ENCODE measurements around the gene NHP2.

DNA sequence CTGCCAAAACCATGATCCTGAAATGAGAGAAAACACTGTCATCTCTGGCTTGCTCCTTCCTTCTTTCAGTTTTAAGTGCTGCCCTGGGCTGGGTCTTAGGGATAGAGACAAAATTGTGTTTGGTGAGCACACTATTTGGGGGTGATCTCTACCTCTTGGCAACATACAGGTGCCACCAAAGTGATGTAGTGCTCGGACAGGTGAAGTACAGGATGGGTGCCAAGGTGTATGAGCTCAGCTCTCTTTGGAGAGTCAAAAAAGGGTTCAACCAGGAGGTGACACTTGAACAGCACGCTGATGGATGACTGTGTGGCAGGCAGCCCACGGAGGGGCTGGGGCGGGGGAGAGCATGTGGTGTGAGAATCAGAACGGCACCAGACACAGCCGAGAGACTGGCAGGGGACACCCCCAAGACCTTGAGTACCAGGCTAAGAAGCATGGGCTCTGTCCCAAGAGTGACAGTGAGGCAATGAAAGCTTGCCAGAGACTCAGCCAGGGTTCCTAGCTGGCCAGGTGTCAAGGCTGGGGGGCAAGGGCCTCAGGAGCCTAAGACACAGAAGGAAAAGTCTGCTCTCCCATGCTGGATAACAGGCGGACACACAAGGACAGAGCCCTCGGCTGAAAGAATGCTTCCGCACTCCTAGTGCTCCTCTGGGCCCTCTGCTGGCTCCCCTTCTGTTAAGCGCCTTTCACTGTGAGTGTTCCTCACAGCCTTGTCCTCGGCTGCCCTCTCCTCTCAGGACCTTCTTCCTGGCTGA, 2.5 kb downstream of the NHP2 start:
- no peak for TF ChIP-seq CTCF (IDR thresholded peaks at IDR 0.05; ENCODE audit: poor library complexity, severe bottlenecking)
- TF ChIP-seq EP300 (conservative IDR thresholded peaks at IDR 0.05; ENCODE audit: poor library complexity, severe bottlenecking): no peak
- TF ChIP-seq POLR2AphosphoS5 (IDR thresholded peaks at IDR 0.05): no peak
- no peak for TF ChIP-seq TAF1 (IDR thresholded peaks at IDR 0.05; ENCODE audit: low read depth)
